ENCODE data around the gene EPG5. TPM values are rescaled to one million over a fixed set of nuclear protein-coding genes. Genes with fewer than 3 reads are reported as not detected.
"Not testable (repeated sequence)": the region's sequence is repeated elsewhere in the genome, so short reads cannot be mapped to it uniquely, and the experiment has no call there.

EPG5 gene, protein sequence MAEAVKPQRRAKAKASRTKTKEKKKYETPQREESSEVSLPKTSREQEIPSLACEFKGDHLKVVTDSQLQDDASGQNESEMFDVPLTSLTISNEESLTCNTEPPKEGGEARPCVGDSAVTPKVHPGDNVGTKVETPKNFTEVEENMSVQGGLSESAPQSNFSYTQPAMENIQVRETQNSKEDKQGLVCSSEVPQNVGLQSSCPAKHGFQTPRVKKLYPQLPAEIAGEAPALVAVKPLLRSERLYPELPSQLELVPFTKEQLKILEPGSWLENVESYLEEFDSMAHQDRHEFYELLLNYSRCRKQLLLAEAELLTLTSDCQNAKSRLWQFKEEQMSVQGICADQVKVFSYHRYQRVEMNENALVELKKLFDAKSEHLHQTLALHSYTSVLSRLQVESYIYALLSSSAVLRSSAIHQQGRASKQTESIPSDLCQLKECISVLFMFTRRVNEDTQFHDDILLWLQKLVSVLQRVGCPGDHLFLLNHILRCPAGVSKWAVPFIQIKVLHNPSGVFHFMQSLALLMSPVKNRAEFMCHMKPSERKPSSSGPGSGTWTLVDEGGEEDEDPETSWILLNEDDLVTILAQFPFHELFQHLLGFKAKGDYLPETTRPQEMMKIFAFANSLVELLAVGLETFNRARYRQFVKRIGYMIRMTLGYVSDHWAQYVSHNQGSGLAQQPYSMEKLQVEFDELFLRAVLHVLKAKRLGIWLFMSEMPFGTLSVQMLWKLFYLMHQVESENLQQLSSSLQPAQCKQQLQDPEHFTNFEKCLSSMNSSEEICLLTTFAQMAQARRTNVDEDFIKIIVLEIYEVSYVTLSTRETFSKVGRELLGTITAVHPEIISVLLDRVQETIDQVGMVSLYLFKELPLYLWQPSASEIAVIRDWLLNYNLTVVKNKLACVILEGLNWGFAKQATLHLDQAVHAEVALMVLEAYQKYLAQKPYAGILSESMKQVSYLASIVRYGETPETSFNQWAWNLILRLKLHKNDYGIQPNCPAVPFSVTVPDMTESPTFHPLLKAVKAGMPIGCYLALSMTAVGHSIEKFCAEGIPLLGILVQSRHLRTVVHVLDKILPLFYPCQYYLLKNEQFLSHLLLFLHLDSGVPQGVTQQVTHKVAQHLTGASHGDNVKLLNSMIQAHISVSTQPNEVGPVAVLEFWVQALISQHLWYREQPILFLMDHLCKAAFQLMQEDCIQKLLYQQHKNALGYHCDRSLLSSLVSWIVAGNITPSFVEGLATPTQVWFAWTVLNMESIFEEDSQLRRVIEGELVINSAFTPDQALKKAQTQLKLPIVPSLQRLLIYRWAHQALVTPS (N-terminal part only)
- 10.9 TPM for total RNA-seq

DNA sequence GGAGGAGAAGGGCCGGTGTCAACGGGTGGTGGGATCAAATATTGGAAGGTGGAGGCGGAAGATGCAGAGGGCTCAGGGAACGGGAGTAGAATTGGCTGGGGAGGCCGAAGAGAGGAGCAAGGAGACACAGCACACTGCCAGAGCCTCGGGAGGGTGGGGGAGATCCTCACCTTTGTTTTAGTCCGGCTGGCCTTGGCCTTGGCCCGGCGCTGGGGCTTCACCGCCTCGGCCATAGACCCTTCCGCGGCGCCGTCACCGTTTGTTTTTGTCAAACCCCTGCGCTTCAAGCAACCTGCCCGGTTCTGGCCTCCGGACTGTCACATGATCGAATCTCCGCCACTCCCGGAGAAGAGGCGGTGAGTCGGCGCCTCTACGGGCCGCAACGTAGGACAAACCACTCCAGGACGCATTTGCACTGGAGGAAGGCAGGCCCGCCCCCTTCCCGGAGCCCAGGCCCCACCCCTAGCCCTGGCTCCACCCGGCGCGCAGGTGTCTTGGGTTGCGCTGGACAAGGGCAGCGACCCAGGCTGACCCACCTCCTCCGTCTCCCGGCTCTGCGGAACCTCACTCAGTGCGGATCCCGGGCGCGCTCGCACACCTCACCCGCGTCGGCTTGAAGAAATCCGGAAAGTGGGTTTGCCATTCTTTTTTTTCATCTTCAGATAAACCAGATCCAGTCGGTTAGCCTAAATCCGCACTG lies at the start of gene EPG5:
Gene EPG5, minus strand, starts transcription at position 323 of the 700 bp plus-strand sequence. Its CDS starts 90 bp downstream, at position 233.
- ATAC-seq (peak; percentile 99), DNase-seq (ENCODE audit: low spot score) (peak; percentile 99)

DNA sequence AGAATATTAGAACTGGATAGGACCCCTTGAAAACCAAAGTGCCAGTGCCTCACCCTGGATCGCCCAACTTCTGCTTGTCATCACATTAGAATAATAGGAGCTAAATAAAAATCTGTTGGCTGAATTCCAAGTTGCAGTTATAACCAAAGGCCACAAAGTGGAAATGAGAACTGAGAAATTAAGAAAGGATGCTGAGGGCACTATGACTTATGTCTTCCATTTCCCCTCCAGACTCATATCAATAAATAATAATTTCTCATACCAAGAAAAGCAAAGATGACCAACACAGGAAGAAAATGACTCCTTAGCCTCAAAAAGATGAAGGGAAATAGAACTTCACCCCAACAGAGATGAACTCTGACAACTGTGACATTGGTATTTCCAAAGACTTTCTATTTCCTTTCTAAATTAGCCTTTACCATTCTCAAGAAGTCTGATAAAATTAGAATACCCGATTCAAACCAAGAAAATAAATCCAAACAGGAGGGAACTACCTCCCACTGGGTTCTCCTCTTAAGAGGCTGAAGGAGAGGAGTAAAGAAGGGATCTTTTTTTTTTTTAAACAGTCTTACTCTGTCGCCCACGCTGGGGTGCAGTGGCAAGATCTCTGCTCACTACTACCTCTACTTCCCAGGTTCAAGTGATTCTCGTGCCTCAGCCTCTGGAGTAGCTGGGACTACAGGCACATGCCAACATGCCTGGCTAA lies 46.5 kb upstream of the EPG5 start:
- no peak for DNase-seq (ENCODE audit: low spot score)
- ATAC-seq: no peak

DNA sequence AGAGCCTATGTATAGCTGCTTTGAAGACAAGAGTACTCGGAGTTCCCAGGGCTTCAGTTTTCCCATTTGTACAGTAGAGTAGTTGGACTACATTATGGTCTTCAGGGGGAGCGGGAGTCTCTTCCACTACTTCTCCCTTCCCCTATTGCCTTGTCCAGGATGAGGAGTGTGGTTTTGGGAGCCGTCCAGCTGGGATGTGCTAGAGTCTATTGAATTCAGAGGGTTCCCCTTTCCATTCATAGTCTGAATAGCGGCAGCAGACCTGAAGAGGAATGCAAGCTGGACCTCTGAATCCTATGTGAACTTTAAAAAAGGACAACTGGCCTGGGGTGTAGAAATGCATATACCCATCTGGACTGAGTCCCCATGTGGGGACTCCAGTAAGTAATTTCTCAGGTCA lies 43.5 kb upstream of the EPG5 start:
- ATAC-seq: no peak
- no peak for DNase-seq (ENCODE audit: low spot score)

DNA sequence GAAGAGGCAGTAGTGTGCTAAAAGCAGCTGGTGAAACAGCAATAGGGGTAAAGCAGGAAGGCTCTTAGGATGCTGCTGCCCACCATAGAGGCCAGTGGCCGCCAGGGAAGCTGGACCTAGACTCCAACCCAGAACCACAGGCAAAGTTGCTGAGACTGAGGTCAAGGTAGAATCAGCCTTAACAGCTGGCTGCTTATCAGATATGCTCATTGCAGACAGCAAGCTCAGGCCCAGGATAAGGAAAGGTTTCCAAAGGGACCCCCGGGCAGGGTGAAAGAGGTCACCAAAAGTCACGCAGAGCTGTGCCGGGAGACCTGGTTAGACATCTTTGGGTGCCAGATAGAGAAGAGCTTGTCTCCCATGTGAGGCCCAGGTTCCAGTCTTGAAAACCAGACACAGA lies 42.9 kb upstream of the EPG5 start:
- ATAC-seq: no peak
- no peak for DNase-seq (ENCODE audit: low spot score)

DNA sequence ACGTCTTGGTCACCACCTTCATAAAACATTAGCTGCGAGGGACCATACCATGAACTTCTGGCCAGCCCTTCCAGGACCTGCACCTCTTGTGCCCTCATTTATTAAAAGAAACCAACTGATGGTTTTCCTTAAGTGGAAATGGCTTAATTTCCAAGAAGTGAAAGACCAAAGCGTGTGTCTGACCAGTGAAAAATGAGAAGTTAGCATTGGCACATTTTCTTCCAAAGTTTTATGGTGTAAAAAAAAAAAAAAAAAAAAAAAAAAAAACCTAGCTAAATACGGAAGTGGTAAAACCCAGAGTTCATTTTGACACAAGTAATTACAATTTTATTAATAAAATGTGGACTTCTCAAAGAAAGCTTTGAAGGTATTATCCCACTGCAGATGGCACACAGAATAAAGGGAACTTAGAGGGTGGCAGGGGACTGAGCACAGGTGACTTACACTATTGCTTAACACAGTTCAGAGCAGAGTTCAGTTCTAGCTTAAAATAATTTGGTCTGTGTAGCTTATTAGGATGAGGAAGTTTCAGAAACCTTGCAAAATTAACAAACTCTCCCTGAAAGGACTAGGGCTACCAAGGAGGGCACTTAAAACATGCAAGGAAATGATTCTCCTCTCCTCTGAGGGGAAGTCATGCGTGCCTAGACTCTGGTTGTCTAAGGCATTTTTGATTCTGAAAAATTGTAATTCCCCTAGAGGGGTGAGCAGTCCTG lies 42.2 kb upstream of the EPG5 start:
- DNase-seq (ENCODE audit: low spot score) (no peak), ATAC-seq (peak; percentile 96)

DNA sequence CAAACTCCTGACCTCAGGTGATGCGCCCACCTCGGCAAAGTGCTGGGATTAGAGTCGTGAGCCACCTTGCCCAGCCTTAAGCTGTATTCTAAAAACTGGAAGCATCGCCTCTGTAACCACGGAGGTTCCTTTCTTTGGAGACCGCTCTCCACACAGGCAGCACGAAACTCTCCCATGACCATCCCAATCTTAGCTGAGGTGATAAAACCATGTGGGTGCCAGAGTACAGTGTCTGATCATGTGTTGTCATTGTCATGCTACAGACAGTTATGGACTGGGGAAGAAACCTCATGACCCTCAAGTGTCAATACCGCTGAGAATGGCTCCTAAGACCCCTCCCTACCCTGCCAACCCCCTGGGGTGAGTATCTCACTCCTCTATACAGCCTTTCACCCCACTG lies 41.4 kb upstream of the EPG5 start:
- DNase-seq (ENCODE audit: low spot score): no peak
- ATAC-seq: no peak

DNA sequence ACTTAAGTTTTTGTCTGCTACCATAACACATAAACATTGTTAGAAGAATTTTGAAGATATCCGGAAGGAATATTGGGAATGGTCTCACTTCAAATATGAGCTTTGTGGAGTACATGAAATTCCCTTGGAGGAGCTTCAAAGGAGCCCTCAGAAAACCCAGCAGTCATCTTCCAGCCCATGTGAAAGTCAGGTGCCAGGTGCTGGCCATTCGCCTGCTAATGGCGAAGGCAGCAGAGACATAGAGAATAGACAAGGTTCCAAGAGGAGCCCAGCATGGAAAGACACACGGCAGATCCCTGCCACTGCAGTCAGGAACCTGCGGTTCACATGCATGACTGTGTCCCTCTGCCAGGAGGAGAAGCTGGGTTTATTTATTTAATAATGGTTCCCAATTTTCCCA lies 40.0 kb upstream of the EPG5 start:
- no peak for ATAC-seq
- DNase-seq (ENCODE audit: low spot score): no peak

DNA sequence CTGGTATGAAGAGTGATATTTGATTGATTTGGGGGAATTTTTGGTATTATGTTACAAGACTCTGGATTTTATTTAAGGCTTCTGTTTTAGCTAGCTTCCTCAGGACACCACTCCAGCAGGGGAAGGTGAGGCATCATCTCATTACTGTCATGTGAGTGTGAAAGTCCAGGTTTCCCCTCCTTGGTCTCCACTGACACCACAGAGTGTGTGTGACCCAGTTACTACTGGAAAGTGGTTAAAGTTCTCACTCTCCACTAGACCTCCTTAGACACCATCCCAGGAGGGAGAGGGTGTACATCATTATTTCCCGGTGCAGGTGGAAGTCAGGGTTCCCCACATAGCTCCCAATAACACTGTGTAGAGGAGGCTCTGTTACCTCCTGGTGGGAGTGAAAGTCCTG lies 35.8 kb upstream of the EPG5 start:
- no peak for ATAC-seq

DNA sequence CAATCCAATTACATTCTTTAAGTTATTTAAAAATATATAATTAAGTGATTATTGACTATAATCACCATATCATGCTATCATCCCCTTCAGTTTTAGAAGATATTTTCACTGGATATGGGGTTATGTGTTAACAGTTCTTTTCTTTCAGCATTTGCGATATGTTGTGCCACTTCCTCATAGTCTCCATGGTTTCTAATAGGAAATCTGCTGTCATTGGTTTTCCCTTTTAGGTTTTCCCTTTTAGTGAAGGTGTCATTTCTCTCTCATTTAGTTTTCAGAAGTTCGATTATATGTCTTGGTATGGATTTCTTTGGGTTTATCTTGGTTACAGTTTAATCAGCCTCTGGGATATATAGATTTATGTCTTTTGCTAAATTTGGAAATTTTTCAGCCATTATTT lies 34.8 kb upstream of the EPG5 start:
- ATAC-seq (no peak), DNase-seq (ENCODE audit: low spot score) (no peak)

More for the DNA sequence above, 35.8 kb upstream of the EPG5 start:
- DNase-seq (ENCODE audit: low spot score): no peak

DNA sequence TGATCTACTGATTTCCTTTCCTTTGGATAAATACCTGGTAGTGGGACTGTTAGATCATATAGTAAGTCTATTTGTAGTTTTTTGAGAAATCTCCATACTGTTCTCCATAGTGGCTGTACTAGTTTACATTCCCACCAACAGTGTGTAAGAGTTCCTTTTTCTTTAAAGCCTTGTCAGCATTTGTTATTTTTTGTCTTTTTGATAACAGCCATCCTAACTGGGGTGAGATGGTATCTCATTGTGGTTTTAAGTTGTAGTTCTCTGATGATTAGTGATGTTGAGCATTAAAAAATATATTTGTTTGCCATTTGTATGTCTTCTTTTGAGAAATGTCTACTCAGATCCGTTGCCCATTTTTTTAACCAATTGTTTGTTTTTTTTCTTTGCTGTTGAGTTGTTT lies 33.9 kb upstream of the EPG5 start:
- no peak for ATAC-seq
- DNase-seq (ENCODE audit: low spot score): no peak

DNA sequence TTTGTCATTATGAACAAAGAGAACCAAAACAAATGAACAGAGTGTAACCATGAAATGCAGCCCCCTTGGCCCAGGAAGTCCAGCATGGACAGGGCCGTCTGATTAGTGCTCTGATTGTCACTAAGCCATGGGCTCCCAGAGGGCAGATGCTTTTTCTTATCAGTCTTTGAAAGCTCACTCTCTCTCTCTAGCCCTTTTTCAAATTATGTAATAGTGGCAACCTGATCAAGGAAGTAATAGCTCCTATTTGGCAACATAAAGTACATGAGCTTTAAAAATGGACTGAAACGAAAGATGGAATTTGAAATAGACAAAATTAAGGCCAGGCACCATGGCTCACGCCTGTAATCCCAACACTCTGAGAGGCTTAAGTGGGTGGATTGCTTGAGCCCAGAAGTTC lies 32.4 kb upstream of the EPG5 start:
- ATAC-seq: no peak
- DNase-seq (ENCODE audit: low spot score): no peak

DNA sequence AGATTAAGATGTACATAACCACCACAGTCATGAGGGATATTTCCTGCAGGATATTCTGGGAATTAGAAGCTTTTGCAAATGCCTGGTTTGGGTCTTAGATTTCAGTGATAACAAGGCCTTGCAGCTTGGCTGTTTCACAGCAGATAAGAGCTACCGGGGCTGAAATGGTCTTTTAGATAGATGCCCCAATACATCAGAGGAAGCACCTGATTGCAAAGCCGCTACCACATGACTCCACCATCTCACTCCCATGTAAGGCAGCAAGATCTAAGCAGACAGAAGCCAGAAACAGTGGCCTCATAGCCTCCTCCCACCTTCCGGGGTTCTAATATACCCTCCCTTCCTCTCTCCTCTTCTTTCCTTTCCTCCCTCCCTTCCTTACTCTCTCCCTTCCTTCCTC lies 31.1 kb upstream of the EPG5 start:
- no peak for DNase-seq (ENCODE audit: low spot score)
- no peak for ATAC-seq

DNA sequence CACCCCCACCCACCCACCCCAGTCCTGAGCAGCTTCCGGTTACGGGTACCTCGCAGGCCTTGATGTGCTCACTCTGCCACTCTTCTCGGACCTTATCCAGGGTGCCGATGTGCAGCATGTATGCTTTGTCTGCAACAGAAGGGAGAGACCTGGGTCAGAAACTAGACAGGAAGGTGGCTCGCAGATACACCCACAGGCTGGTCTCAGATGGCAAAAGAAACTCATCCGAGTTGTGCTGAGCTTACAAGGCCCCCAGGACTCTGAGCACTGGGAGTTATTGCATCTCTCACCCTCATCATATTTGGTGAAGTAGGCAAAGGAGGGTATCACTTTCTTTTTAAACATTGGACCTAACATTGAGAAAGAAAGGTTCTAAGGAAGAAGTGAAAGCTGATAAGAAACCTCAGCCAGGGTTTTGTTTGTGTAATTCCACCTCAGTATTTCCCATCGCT lies 30.6 kb upstream of the EPG5 start:
- ATAC-seq (no peak), DNase-seq (ENCODE audit: low spot score) (no peak)

DNA sequence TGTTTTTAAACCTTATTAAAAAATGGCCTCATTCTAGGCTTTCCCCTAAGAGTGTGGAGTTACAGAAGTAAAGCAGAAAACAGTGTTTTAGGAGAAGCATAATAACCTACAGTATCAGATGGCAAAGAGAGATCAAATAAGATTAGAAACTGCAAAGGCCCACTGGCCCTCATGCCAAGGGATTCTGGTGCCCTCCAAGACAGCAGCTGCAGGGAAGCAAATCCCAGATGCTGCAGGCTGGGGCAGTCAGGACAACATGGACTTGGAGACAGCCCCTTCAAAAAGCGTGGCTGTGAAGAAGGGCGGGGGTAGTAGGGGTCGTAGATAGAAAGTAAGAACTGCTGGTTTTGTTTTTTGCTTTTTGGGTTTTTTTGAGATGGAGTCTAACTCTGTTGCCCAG lies 28.3 kb upstream of the EPG5 start:
- DNase-seq (ENCODE audit: low spot score) (no peak), ATAC-seq (no peak)

DNA sequence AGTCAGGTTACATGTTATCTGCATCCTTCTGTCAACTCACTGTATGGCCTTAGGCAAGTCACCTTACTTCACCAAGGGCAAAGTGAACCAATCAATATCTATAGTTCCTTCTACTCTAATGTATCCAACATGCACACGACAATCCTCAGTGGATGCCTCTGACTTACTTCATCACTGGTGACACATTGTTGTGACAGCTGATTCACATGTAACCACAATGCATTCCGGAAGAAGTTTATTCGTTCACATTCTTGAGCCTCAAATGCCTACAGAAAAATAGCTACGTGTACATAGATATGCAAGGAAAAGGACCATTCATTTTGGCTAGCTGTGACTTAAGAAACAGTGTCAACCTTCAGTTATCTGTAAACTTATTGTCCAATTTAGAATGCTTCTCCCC lies 26.3 kb upstream of the EPG5 start:
- DNase-seq (ENCODE audit: low spot score): no peak
- no peak for ATAC-seq

DNA sequence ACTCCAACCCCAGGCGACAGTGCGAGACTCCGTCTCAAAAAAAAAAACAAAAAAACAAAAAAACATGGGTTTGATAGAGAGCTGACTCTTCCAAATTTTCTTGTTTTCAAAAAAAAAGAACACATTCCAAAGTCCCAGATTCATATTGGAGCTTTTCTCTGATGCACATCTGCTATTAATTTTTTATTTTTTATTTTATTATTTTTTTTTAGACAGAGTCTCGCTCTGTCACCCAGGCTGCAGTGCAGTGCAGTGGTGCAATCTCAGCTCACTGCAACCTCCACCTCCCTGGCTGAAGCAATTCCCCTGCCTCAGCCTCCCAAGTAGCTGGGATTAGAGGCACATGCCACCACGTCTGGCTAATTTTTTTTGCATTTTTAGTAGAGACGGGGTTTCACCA lies 25.4 kb upstream of the EPG5 start:
- not testable (repeated sequence) for ATAC-seq; DNase-seq (ENCODE audit: low spot score)

DNA sequence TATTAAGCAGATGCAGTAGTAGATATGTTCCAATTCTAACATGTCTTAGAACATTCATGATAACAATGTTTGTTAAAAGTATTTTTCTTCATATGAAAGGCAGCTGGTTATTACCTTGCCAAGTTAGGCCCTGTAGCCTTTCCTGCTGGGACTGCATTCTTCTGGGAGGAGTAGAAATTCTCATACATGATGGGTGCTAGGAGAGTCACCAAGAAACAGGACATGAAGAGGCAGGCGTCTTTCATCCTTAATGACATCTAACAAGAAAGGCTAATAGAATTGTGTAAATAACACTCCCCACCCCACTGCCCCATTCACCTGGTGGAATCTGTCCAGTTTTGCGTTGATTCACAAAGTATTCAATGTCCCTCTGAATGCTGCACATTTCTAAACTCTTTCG lies 24.7 kb upstream of the EPG5 start:
- ATAC-seq (no peak), DNase-seq (ENCODE audit: low spot score) (no peak)

DNA sequence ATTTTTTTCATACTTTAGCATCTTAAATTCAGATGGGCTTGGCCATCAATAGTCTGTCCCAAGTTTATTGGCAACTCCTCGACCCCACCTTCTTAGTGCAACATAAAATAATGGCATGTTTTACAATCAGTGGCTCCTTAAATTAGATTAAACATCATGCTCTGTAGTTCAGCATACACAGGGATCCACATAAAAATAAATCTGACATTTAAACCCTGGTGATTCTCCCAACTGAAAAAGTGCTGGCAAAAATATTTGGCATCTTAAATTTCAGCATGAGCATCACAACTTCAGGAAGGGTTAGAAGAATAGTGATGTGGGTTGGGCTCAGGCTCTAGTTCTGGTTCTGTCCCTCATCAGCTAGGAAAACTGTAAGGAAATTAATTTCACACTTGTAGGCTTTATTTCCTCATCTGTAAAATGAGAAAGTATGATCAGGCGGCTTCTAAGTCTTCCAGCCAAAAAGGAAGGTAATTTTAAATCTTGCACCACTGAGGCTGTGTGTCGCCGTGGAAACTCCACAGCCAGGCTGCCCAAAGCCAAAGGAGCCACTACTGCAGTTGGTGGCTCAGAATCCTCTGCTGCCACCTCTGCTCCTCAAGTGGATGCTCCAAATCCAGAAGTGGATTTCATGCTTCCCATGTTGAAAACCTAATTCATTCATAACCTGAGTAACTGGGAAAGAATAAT lies 17.6 kb upstream of the EPG5 start:
- no peak for DNase-seq (ENCODE audit: low spot score)

DNA sequence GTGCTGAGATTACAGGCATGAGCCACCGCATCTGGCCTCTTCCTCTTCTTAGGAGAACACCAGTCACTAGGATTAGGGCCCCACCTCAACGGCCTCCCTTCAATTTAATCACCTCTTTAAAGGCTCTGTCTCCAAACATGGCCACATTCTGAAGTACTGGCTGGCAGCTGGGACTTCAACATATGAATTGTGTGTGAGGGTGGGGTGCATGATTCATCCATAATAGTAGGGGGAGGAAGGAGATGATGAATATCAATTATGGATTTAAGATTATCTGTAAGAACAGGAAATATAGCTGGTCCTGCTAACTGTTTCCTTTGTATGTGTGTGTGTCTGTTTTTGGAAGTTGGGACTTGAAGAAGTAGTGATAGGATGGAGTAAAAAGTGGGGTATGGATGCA lies 14.7 kb upstream of the EPG5 start:
- ATAC-seq (no peak), DNase-seq (ENCODE audit: low spot score) (no peak)

More for the DNA sequence above, 17.6 kb upstream of the EPG5 start:
- ATAC-seq: no peak

All from left lobe of liver (tissue), 2 donors.